GM23338 (cell line): ENCODE data around the gene ACOX3. TPM values are rescaled to one million over a fixed set of nuclear protein-coding genes. Genes with fewer than 3 reads are reported as not detected.

Experiments
- ATAC-seq: fragments of 200-7000 bp; cut with Tn5 transposase; 3 replicates; pipeline ENCODE4 v1.9.1; 2020
- DNase-seq: peaks from one replicate; pipeline ENCODE4 v3.0.0-alpha.2; 2015; ENCODE audit warnings: low spot score
- H2AFZ ChIP-seq: fragments of 200-600 bp; sonication (generic); 2 replicates; pipeline ENCODE4 v1.8.0; 2016; ENCODE audit warnings: antibody characterized with exemption, mild to moderate bottlenecking, moderate library complexity
- H3F3A ChIP-seq: fragments of 200-600 bp; sonication (generic); replicated peaks from 2 replicates; pipeline ENCODE4 v1.8.0; 2017; ENCODE audit warnings: antibody characterized with exemption, mixed run types, low read depth
- H3K27ac ChIP-seq: fragments of 200-600 bp; sonication (generic); 2 replicates; pipeline ENCODE4 v1.6.1; 2016; ENCODE audit warnings: low read depth
- H3K27me3 ChIP-seq: fragments of 200-600 bp; sonication (generic); 2 replicates; pipeline ENCODE4 v1.8.0; 2016; ENCODE audit warnings: mild to moderate bottlenecking, mixed run types, moderate library complexity; ENCODE audit not compliant: insufficient read depth
- H3K36me3 ChIP-seq: fragments of 200-600 bp; sonication (generic); 2 replicates; pipeline ENCODE4 v1.8.0; 2016; ENCODE audit warnings: mild to moderate bottlenecking; ENCODE audit not compliant: insufficient read depth
- H3K4me1 ChIP-seq: fragments of 200-600 bp; sonication (generic); 2 replicates; pipeline ENCODE4 v1.8.0; 2016; ENCODE audit warnings: mild to moderate bottlenecking, moderate library complexity; ENCODE audit not compliant: insufficient read depth
- H3K4me2 ChIP-seq: fragments of 200-600 bp; sonication (generic); 2 replicates; pipeline ENCODE4 v1.7.1; 2017; ENCODE audit warnings: mixed run types
- H3K4me3 ChIP-seq: fragments of 200-600 bp; sonication (generic); 2 replicates; pipeline ENCODE4 v1.6.1; 2016; ENCODE audit warnings: mixed run types
- H3K79me2 ChIP-seq: fragments of 200-600 bp; sonication (generic); replicated peaks from 2 replicates; pipeline ENCODE4 v1.8.0; 2017; ENCODE audit warnings: mild to moderate bottlenecking; ENCODE audit not compliant: insufficient read depth
- H3K9me2 ChIP-seq: fragments of 200-600 bp; sonication (generic); 2 replicates; pipeline ENCODE4 v1.8.0; 2017; ENCODE audit not compliant: insufficient read depth
- H4K20me1 ChIP-seq: fragments of 200-600 bp; sonication (generic); replicated peaks from 2 replicates; pipeline ENCODE4 v1.8.0; 2017; ENCODE audit warnings: mild to moderate bottlenecking; ENCODE audit not compliant: insufficient read depth
- H3K27ac Mint-ChIP-seq: 2 replicates; pipeline ENCODE4 v1.8.0; 2020; ENCODE audit warnings: inconsistent platforms, mild to moderate bottlenecking, moderate library complexity, mixed read lengths
- H3K27me3 Mint-ChIP-seq: 3 replicates; pipeline ENCODE4 v1.8.0; 2022; ENCODE audit warnings: low read depth, mild to moderate bottlenecking, moderate library complexity, mixed read lengths, inconsistent platforms; ENCODE audit not compliant: insufficient read depth, poor library complexity
- H3K36me3 Mint-ChIP-seq: 3 replicates; pipeline ENCODE4 v1.8.0; 2021; ENCODE audit warnings: low read depth, mild to moderate bottlenecking, inconsistent platforms, moderate library complexity, mixed read lengths
- H3K4me1 Mint-ChIP-seq: 3 replicates; pipeline ENCODE4 v1.8.0; 2020; ENCODE audit warnings: mild to moderate bottlenecking, inconsistent platforms, mixed read lengths
- H3K4me3 Mint-ChIP-seq: 3 replicates; pipeline ENCODE4 v1.8.0; 2021; ENCODE audit warnings: moderate library complexity, mild to moderate bottlenecking, inconsistent platforms, mixed read lengths
- H3K9me3 Mint-ChIP-seq: 3 replicates; pipeline ENCODE4 v1.8.0; 2020; ENCODE audit warnings: moderate library complexity, mild to moderate bottlenecking, inconsistent platforms, mixed read lengths
- CTCF ChIP-seq, 2 experiments: fragments of 200-600 bp in 1 of 2; sonication (generic) in 1 of 2; conservative IDR thresholded peaks; 2 replicates each; pipeline versions ENCODE4 v1.5.1 to v1.6.1; 2016 to 2017; ENCODE audit warnings: antibody characterized with exemption in 2 of 2, low read depth in 2 of 2, mild to moderate bottlenecking in 2 of 2, moderate library complexity in 1 of 2
- ETS1 ChIP-seq: IDR thresholded peaks from 2 replicates; pipeline ENCODE4 v1.6.1; 2016; ENCODE audit warnings: antibody characterized with exemption
- EZH2 ChIP-seq: fragments of 200-600 bp; sonication (generic); IDR thresholded peaks from one replicate; pipeline ENCODE4 v1.8.0; 2017; ENCODE audit warnings: antibody characterized with exemption, mild to moderate bottlenecking, low read depth; ENCODE audit not compliant: unreplicated experiment
- NANOG ChIP-seq: IDR thresholded peaks from 2 replicates; pipeline ENCODE4 v1.6.1; 2016; ENCODE audit warnings: antibody characterized with exemption, borderline replicate concordance
- POLR2AphosphoS5 ChIP-seq: IDR thresholded peaks from 2 replicates; pipeline ENCODE4 v1.6.1; 2016; ENCODE audit warnings: antibody characterized with exemption, low read depth
- REST ChIP-seq: IDR thresholded peaks from one replicate; pipeline ENCODE4 v1.6.1; 2018; ENCODE audit warnings: antibody characterized with exemption; ENCODE audit not compliant: unreplicated experiment
- ZNF114 ChIP-seq: fragments of 250-450 bp; sonication (Bioruptor Pico); IDR thresholded peaks from 2 replicates; pipeline ENCODE4 v1.5.0; 2020; ENCODE audit warnings: mild to moderate bottlenecking, moderate library complexity
- ZNF331 ChIP-seq: fragments of 250-450 bp; sonication (Bioruptor Pico); IDR thresholded peaks from 2 replicates; pipeline ENCODE4 v1.5.0; 2020; ENCODE audit warnings: low read depth, mild to moderate bottlenecking, moderate library complexity
- polyA plus RNA-seq: library from polyadenylated mRNA; unstranded; fragments of >200 nt; fragmentation: Nextera tagmentation; extraction: Ambion mirVana; gene quantifications from 2 replicates; pipeline ENCODE4 v1.2.1, GENCODE V29; 2016
- total RNA-seq: library from RNA; depleted of rRNA; stranded (reverse); fragments of >200 nt; shearing (Covaris generic); gene quantifications from 2 replicates; pipeline ENCODE4 v1.2.3, GENCODE V29; 2014

Gene ACOX3
- total and polyA plus RNA-seq, 2 experiments from 2014 or later, result 6.4 to 17.2 TPM

GRCh38 chr4:8359193-8359592 is 81.3 kb downstream of the ACOX3 start:
- Mint-ChIP-seq H3K4me3 (no peak overlapping the region), H3K9me3 (peaks cover 34% of the 10 kb centered on the region), H3K27me3 (peaks cover 17% of the 10 kb centered on the region), H3K27ac (no peak overlapping the region), H3K4me1 (peaks cover 35% of the 10 kb centered on the region), H3K36me3 (peaks cover 31% of the 10 kb centered on the region)
- H3F3A ChIP-seq, result no peaks in the 10 kb centered on the region; the same call in 1 of the 2 replicates
- H2AFZ ChIP-seq, result no peak overlapping the region
- H3K27me3 ChIP-seq, result peaks cover 41% of the 10 kb centered on the region
- peaks cover 32% of the 10 kb centered on the region for H3K4me1 ChIP-seq
- no peak overlapping the region for H3K27ac ChIP-seq
- no peaks in the 10 kb centered on the region for H4K20me1 ChIP-seq
- peak overlapping the region; percentile 59 for H3K4me2 ChIP-seq
- ATAC-seq (peak; percentile 14; the same call in 2 of the 3 replicates), DNase-seq (peak; percentile 54)
- no peaks in the 10 kb centered on the region for H3K79me2 ChIP-seq
- H3K36me3 ChIP-seq, result peaks cover 7% of the 10 kb centered on the region; the same call in 1 of the 2 replicates
- H3K9me2 ChIP-seq, result peaks cover 7% of the 10 kb centered on the region
- H3K4me3 ChIP-seq, result no peak overlapping the region
- TF ChIP-seq ZNF331 (CRISPR knock-in tag) (no peak), POLR2AphosphoS5 (peak; percentile 86), ETS1 (peak; percentile 30; the same call in 1 of the 2 replicates), CTCF (conservative IDR thresholded peaks at IDR 0.05; ENCODE audit: low read depth in 2 of 2) (no peak)

- H3F3A ChIP-seq, result no peaks in the 10 kb centered on the region; the same call in 1 of the 2 replicates
- Mint-ChIP-seq H3K4me1 (peaks cover 42% of the 10 kb centered on the region), H3K9me3 (peaks cover 18% of the 10 kb centered on the region), H3K27me3 (peaks cover 22% of the 10 kb centered on the region), H3K4me3 (no peak overlapping the region), H3K36me3 (peaks cover 15% of the 10 kb centered on the region), H3K27ac (no peak overlapping the region)
- H3K79me2 ChIP-seq, result no peaks in the 10 kb centered on the region
- no peaks in the 10 kb centered on the region for H4K20me1 ChIP-seq
- peak overlapping the region; percentile 59 for H3K4me2 ChIP-seq
- DNase-seq (no peak), ATAC-seq (no peak)
- no peak overlapping the region for H2AFZ ChIP-seq
- peaks cover 34% of the 10 kb centered on the region for H3K27me3 ChIP-seq
- H3K36me3 ChIP-seq, result peaks cover 4% of the 10 kb centered on the region; the same call in 1 of the 2 replicates
- peaks cover 32% of the 10 kb centered on the region for H3K4me1 ChIP-seq
- no peak overlapping the region for H3K27ac ChIP-seq
- peak overlapping the region; percentile 21; the same call in 1 of the 2 replicates for H3K4me3 ChIP-seq
- H3K9me2 ChIP-seq, result peaks cover 10% of the 10 kb centered on the region
- no peak for TF ChIP-seq CTCF (conservative IDR thresholded peaks at IDR 0.05; ENCODE audit: low read depth in 2 of 2)
- TF ChIP-seq ZNF331 (CRISPR knock-in tag), result no peak
- no peak for TF ChIP-seq ETS1
- no peak for TF ChIP-seq EZH2
- TF ChIP-seq ZNF114, result no peak
- no peak for TF ChIP-seq POLR2AphosphoS5
- no peak for TF ChIP-seq NANOG
- TF ChIP-seq REST, result no peak
These were observed 83.7 kb downstream of the ACOX3 start for GRCh38 chr4:8356856-8357255.
